GM18511 (cell line): ENCODE data around the gene GAK.
"Not testable (repeated sequence)": the region's sequence is repeated elsewhere in the genome, so short reads cannot be mapped to it uniquely, and the experiment has no call there.

Source experiments
- ATAC-seq: cut with Tn5 transposase; IDR thresholded peaks from one replicate; pipeline ENCODE4 v1.9.1; 2021; ENCODE audit warnings: mild to moderate bottlenecking, moderate library complexity; ENCODE audit not compliant: unreplicated experiment

The GAK gene

DNA sequence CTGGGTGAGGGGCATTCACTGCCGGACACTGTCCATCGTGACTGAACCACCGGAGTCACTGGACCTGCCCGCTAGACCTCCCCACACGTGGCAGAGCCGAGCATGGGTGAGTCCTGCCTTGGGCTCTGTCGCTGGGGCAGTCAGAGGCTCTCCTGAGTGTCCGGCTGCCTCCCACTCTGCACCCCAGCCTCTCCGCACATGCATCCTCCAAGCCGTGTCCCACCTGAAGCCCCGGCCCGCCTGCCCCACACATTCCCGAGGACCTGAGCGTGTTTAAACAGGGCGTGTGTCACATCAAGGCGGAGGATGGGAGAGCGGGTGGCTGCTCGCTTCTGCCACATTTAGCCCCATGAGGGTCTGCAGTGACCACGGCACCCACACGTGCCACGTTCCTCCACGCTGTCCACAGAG, 110.9 kb downstream of the GAK start:
- ATAC-seq = no peak

GRCh38 chr4:820230-821172, 111.6 kb downstream of the GAK start:
- no peak for ATAC-seq

DNA sequence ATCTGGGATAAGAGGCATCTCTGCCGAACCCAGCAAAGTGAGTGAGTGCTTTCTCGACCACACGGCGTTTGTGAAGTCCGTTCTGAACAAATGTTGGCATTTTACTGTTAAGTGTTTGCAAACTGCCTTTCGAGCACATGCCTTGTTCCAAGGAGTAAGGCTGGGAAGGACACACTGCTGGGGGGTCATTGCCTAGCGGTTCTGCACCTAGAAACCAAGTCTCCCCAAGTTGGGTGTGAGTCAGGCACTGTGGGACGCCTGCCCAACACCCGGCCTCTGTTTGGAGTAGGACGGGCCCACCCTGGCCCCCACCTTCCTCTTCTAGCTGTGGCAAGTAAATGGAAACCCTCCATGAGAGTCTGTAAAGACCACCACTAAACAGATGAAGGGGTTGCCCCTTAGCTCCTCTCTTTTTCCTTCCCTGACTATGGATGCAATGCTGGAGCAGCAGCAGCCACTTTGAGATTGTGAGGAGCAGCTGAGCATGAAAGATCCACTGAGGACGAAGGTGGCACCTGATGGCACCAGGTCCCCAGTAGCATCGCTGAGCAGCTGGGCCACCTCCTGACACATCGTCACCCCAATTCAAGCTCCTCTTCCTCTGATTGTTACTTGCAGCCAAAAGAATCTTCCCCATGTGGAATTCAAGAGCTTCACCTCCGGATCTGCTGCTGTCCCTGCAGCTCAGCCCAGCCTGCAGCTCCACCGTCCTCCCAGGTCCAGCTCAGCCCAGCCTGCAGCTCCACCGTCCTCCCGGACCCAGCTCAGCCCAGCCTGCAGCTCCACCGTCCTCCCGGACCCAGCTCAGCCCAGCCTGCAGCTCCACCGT, 112.5 kb downstream of the GAK start:
- no peak for ATAC-seq

GRCh38 chr4:818106-818921, 113.8 kb downstream of the GAK start:
- ATAC-seq = no peak

GRCh38 chr4:815464-816146, 116.5 kb downstream of the GAK start:
- no peak for ATAC-seq

DNA sequence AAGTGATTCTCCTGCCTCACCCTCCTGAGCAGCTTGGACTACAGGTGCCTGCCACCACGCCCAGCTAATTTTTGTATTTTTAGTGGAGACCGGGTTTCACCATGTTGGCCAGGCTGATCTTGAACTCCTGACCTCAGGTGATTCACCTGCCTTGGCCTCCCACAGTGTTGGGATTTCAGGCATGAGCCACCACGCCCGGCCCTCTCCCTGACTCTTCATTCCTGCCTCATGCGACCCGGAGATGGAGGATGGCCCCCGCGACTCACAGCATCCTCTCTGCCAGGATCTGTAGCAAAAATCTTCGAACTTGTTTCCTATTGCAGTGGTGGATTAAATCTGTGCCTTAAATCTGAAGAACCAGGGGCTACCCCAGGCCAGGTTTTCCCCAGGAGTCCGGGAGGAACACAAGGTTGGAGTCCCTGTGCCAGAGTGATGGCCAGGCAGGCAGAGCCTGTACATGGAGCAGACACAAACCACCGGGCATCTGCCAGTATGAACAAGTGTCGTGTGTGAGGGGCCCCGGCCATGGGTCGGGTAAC, 117.7 kb downstream of the GAK start:
- ATAC-seq = no peak

DNA sequence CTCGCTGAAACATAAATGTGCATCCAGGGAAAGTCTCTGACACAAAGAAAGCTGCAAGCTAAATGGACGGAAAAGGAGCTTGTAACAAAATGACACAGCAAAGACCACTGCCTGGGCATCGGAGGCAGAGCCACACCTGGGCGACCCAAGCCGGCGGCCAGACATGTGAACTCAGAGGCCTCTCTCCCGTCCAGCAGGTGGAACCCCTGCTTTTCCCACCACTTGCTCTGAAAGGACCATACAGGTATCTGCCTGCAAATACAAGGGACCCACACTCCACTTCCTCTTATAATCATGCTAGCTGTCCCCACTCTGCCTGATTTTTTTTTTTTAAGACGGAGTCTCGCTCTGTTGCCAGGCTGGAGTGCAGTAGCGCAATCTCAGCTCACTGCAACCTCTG, 118.2 kb downstream of the GAK start:
- ATAC-seq = no peak

GRCh38 chr4:808860-809570, 123.1 kb downstream of the GAK start:
- ATAC-seq = no peak

DNA sequence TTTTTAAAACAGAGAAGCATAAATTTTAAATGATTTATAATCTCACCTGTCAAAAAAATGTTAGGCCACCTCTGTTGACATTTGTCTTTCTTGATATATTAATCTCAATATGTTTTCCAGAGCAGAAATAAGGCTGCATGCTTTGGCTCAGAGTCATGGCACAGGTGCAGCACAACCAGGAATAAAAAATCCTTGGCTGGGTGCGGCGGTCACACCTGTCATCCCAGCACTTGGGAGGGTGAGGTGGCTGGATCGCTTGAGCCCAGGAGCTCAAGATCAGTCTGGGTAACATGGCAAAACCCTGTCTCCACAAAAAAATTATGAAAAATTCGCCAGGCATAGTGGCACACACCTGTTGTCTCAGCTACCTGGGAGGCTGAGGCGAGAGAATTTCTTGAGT, 124.3 kb downstream of the GAK start:
- no peak for ATAC-seq

- not testable (repeated sequence) for ATAC-seq
Observed at GRCh38 chr4:806979-807378, 125.1 kb downstream of the GAK start.

DNA sequence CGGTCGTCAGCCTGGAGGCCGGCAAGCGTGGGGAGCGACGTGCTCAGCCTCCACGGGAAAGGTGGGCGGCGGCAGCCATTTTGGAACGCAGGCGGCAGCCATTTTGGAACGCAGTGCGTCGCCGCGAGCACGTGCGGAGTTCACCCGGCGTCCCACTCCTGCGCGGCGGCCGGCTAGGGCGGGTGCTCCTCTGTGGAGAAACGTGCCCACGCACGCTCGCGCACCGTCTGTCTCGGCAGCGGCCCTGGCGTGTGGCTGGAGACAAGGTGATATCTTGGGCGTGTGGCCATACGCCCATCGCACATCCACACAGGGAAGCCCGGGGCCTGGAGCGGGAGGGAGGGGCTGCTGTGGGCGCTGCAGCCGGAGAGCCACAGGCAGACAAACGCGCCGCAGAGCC, 127.3 kb downstream of the GAK start:
- no peak for ATAC-seq

GRCh38 chr4:803884-804283, 128.2 kb downstream of the GAK start:
- no peak for ATAC-seq

DNA sequence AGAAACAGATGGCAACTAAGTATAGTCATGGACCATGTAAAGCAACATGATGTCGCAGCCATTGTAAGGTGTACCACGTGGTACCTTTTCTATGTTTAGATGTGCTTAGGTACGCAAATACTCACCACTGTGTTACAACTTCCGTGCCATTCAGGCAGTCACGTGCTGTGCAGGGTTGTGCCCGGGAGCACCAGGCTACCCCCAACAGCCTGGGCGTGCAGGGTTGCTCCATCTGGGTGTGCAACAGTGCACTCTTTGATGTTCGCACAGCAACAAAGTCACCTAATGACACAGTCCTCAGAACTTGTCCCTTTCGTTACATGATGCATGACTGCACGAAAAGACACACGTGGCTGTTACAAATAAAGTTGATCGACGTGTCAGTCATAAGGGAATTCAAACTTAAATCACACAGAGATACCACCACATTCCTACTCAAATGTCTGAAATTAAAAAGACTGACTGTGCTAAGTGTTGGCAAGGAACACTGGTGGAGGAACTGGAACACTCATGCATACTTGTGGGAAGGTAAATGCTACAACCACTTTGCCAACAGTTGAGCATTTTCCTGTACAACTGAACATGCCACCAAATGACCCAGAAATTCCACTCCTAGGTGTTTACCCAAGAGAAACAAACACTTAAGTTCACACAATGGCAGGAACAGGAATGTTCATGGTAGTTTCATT, 130.5 kb downstream of the GAK start:
- ATAC-seq = no peak
